Measurements from ENCODE around the gene DCDC1. TPM values are rescaled to one million over a fixed set of nuclear protein-coding genes. Genes with fewer than 3 reads are reported as not detected.

Gene DCDC1
- total and polyA plus RNA-seq, 2 experiments from 2014 or later, result 1.1 TPM; not detected in 1

- Histone ChIP-seq H3K27ac (no peak overlapping the region), H3K27me3 (no peaks in the 10 kb centered on the region)
Measured at GRCh38 chr11:30861064-30861463, 508.5 kb downstream of the DCDC1 start.

GRCh38 chr11:30860146-30860545 is 509.4 kb downstream of the DCDC1 start:
- H3K4me1 ChIP-seq (ENCODE audit: low read depth), result no peaks in the 10 kb centered on the region
- H3K4me3 ChIP-seq, result no peak overlapping the region
- no peaks in the 10 kb centered on the region for H3K27me3 ChIP-seq
- no peak for DNase-seq (ENCODE audit: low read depth in 1 of 2, low spot score in 1 of 2)
- H3K27ac ChIP-seq, result no peak overlapping the region
- H3K36me3 ChIP-seq, result no peaks in the 10 kb centered on the region
- H3K9me3 ChIP-seq (ENCODE audit: low read depth), result no peaks in the 10 kb centered on the region
- no peak for TF ChIP-seq CTCF (IDR thresholded peaks at IDR 0.05; ENCODE audit: low read depth, low read length)

More at GRCh38 chr11:30861064-30861463, 508.5 kb downstream of the DCDC1 start:
- Histone ChIP-seq H3K36me3 (no peaks in the 10 kb centered on the region), H3K9me3 (ENCODE audit: low read depth) (no peaks in the 10 kb centered on the region), H3K4me1 (ENCODE audit: low read depth) (no peaks in the 10 kb centered on the region), H3K4me3 (no peak overlapping the region)
- TF ChIP-seq CTCF (IDR thresholded peaks at IDR 0.05; ENCODE audit: low read depth, low read length), result no peak
- no peak for DNase-seq (ENCODE audit: low read depth in 1 of 2, low spot score in 1 of 2)

- no peaks in the 10 kb centered on the region for H3K9me3 ChIP-seq (ENCODE audit: low read depth)
- no peaks in the 10 kb centered on the region for H3K36me3 ChIP-seq
- H3K27ac ChIP-seq, result no peak overlapping the region
- no peak for DNase-seq (ENCODE audit: low read depth in 1 of 2, low spot score in 1 of 2)
- no peak for TF ChIP-seq CTCF (IDR thresholded peaks at IDR 0.05; ENCODE audit: low read depth, low read length)
- no peaks in the 10 kb centered on the region for H3K4me1 ChIP-seq (ENCODE audit: low read depth)
- H3K4me3 ChIP-seq, result no peak overlapping the region
- no peaks in the 10 kb centered on the region for H3K27me3 ChIP-seq
Measured at GRCh38 chr11:30859669-30860068, 509.9 kb downstream of the DCDC1 start.

GRCh38 chr11:30855383-30856006 is 514.0 kb downstream of the DCDC1 start:
- no peak for TF ChIP-seq CTCF (IDR thresholded peaks at IDR 0.05; ENCODE audit: low read depth, low read length)

GRCh38 chr11:30853439-30853838 is 516.1 kb downstream of the DCDC1 start:
- no peak for DNase-seq (ENCODE audit: low read depth in 1 of 2, low spot score in 1 of 2)
- Histone ChIP-seq H3K9me3 (ENCODE audit: low read depth) (no peaks in the 10 kb centered on the region), H3K36me3 (no peaks in the 10 kb centered on the region), H3K4me1 (ENCODE audit: low read depth) (no peaks in the 10 kb centered on the region), H3K27ac (no peak overlapping the region), H3K4me3 (no peak overlapping the region), H3K27me3 (no peaks in the 10 kb centered on the region)
- no peak for TF ChIP-seq CTCF (IDR thresholded peaks at IDR 0.05; ENCODE audit: low read depth, low read length)

More at GRCh38 chr11:30855383-30856006, 514.0 kb downstream of the DCDC1 start:
- H3K4me3 ChIP-seq, result no peak overlapping the region
- peak; percentile 21 to 52 for DNase-seq (ENCODE audit: low read depth in 1 of 2, low spot score in 1 of 2)
- H3K36me3 ChIP-seq, result no peaks in the 10 kb centered on the region
- no peaks in the 10 kb centered on the region for H3K4me1 ChIP-seq (ENCODE audit: low read depth)
- H3K9me3 ChIP-seq (ENCODE audit: low read depth), result no peaks in the 10 kb centered on the region
- H3K27ac ChIP-seq, result no peak overlapping the region
- H3K27me3 ChIP-seq, result no peaks in the 10 kb centered on the region
